Measurements from ENCODE around the gene SLIT1.

Gene SLIT1

GRCh38 chr10:97022616-97023015 lies 163.1 kb downstream of the SLIT1 start:
- no peak for ATAC-seq
- no peak for TF ChIP-seq RARB (CRISPR knock-in tag; IDR thresholded peaks at IDR 0.05)
- TF ChIP-seq PATZ1 (CRISPR knock-in tag; IDR thresholded peaks at IDR 0.05; ENCODE audit: borderline replicate concordance): no peak
- TF ChIP-seq CSRNP3 (CRISPR knock-in tag; IDR thresholded peaks at IDR 0.05): no peak
- no peak for TF ChIP-seq CREB5 (CRISPR knock-in tag; IDR thresholded peaks at IDR 0.05; ENCODE audit: low read depth)
- no peak for TF ChIP-seq ESRRG (CRISPR knock-in tag; IDR thresholded peaks at IDR 0.05)
- no peak for TF ChIP-seq TOX (CRISPR knock-in tag; IDR thresholded peaks at IDR 0.05; ENCODE audit: borderline replicate concordance)
- no peak for TF ChIP-seq ZFP30 (CRISPR knock-in tag; IDR thresholded peaks at IDR 0.05)
- TF ChIP-seq ZFP3 (CRISPR knock-in tag; IDR thresholded peaks at IDR 0.05): no peak
- TF ChIP-seq ISL1 (CRISPR knock-in tag; IDR thresholded peaks at IDR 0.05): no peak
- no peak for TF ChIP-seq TCF4 (CRISPR knock-in tag; IDR thresholded peaks at IDR 0.05; ENCODE audit: borderline replicate concordance)
- TF ChIP-seq TSHZ2 (CRISPR knock-in tag; IDR thresholded peaks at IDR 0.05): no peak
- TF ChIP-seq SNAI2 (CRISPR knock-in tag; IDR thresholded peaks at IDR 0.05): no peak
- TF ChIP-seq ZNF8 (CRISPR knock-in tag; IDR thresholded peaks at IDR 0.05): no peak
- no peak for TF ChIP-seq ZC3H10 (CRISPR knock-in tag; IDR thresholded peaks at IDR 0.05)
- TF ChIP-seq PPARA (CRISPR knock-in tag; IDR thresholded peaks at IDR 0.05; ENCODE audit: borderline replicate concordance): no peak
- TF ChIP-seq BACH2 (CRISPR knock-in tag; IDR thresholded peaks at IDR 0.05; ENCODE audit: borderline replicate concordance): no peak

GRCh38 chr10:97020452-97021400 lies 165.0 kb downstream of the SLIT1 start:
- ATAC-seq: no peak
- TF ChIP-seq RARB (CRISPR knock-in tag; IDR thresholded peaks at IDR 0.05): no peak
- TF ChIP-seq POU6F1 (CRISPR knock-in tag; IDR thresholded peaks at IDR 0.05; ENCODE audit: borderline replicate concordance, low read depth): no peak
- no peak for TF ChIP-seq ZNF565 (CRISPR knock-in tag; conservative IDR thresholded peaks at IDR 0.05; ENCODE audit: low read depth)
- no peak for TF ChIP-seq ESRRG (CRISPR knock-in tag; IDR thresholded peaks at IDR 0.05)
- no peak for TF ChIP-seq BACH2 (CRISPR knock-in tag; IDR thresholded peaks at IDR 0.05; ENCODE audit: borderline replicate concordance)
- TF ChIP-seq GLIS3 (CRISPR knock-in tag; IDR thresholded peaks at IDR 0.05): no peak
- no peak for TF ChIP-seq ZC3H10 (CRISPR knock-in tag; IDR thresholded peaks at IDR 0.05)
- TF ChIP-seq ARNTL (CRISPR knock-in tag; IDR thresholded peaks at IDR 0.05; ENCODE audit: borderline replicate concordance, low read depth): no peak
- TF ChIP-seq TCF4 (CRISPR knock-in tag; IDR thresholded peaks at IDR 0.05; ENCODE audit: borderline replicate concordance): no peak
- no peak for TF ChIP-seq OSR1 (CRISPR knock-in tag; IDR thresholded peaks at IDR 0.05)
- no peak for TF ChIP-seq ISL1 (CRISPR knock-in tag; IDR thresholded peaks at IDR 0.05)
- TF ChIP-seq CSDC2 (CRISPR knock-in tag; IDR thresholded peaks at IDR 0.05): no peak
- no peak for TF ChIP-seq PATZ1 (CRISPR knock-in tag; IDR thresholded peaks at IDR 0.05; ENCODE audit: borderline replicate concordance)
